Smooth muscle cell (in vitro differentiated cells): ENCODE measurements around the gene ASPSCR1. TPM values are rescaled to one million over a fixed set of nuclear protein-coding genes. Genes with fewer than 3 reads are reported as not detected.

Experiments used
- DNase-seq: peaks from one replicate; lab custom pipeline; 2025; ENCODE audit not compliant: unreplicated experiment; lab: John Stamatoyannopoulos, UW
- H2AFZ ChIP-seq: fragments of 200-600 bp; sonication (generic); 2 replicates; pipeline ENCODE4 v1.6.0; 2016; ENCODE audit warnings: antibody characterized with exemption, low read depth, mild to moderate bottlenecking
- H3F3A ChIP-seq: fragments of 200-600 bp; sonication (generic); 2 replicates; pipeline ENCODE4 v1.6.0; 2017; ENCODE audit warnings: antibody characterized with exemption, low read depth
- H3K27ac ChIP-seq: fragments of 200-600 bp; sonication (generic); 2 replicates; pipeline ENCODE4 v1.5.1; 2016; ENCODE audit warnings: low read depth, mild to moderate bottlenecking
- H3K27me3 ChIP-seq: fragments of 200-600 bp; sonication (generic); 2 replicates; pipeline ENCODE4 v1.6.1; 2016; ENCODE audit warnings: low read depth, mild to moderate bottlenecking
- H3K36me3 ChIP-seq: fragments of 200-600 bp; sonication (generic); 2 replicates; pipeline ENCODE4 v1.5.1; 2016; ENCODE audit warnings: low read depth
- H3K4me1 ChIP-seq: fragments of 200-600 bp; sonication (generic); 2 replicates; pipeline ENCODE4 v1.5.1; 2016; ENCODE audit warnings: low read depth
- H3K4me2 ChIP-seq: fragments of 200-600 bp; sonication (generic); 2 replicates; pipeline ENCODE4 v1.6.0; 2016; ENCODE audit warnings: mild to moderate bottlenecking
- H3K4me3 ChIP-seq: fragments of 200-600 bp; sonication (generic); 2 replicates; pipeline ENCODE4 v1.5.1; 2016; ENCODE audit warnings: mild to moderate bottlenecking
- H3K79me2 ChIP-seq: fragments of 200-600 bp; sonication (generic); 2 replicates; pipeline ENCODE4 v1.6.0; 2016; ENCODE audit warnings: low read depth, mild to moderate bottlenecking
- H3K9ac ChIP-seq: fragments of 200-600 bp; sonication (generic); 2 replicates; pipeline ENCODE4 v1.6.0; 2016; ENCODE audit warnings: low read depth
- H3K9me3 ChIP-seq: fragments of 200-600 bp; sonication (generic); replicated peaks from 2 replicates; pipeline ENCODE4 v1.5.1; 2016; ENCODE audit warnings: low read depth
- H4K20me1 ChIP-seq: fragments of 200-600 bp; sonication (generic); 2 replicates; pipeline ENCODE4 v1.6.0; 2016; ENCODE audit warnings: low read depth
- CTCF ChIP-seq: fragments of 200-600 bp; sonication (generic); IDR thresholded peaks from 2 replicates; pipeline ENCODE4 v1.5.1; 2017; ENCODE audit warnings: borderline replicate concordance, mild to moderate bottlenecking, antibody characterized with exemption; ENCODE audit not compliant: insufficient read depth, poor library complexity, severe bottlenecking
- WGBS: methylation state at CpG from one replicate; pipeline ENCODE4 v1.1.7; 2016; ENCODE audit warnings: low lambda C conversion rate; 5-methylcytosine and 5-hydroxymethylcytosine counted together
- polyA plus RNA-seq: library from polyadenylated mRNA; unstranded; fragments of >200 nt; fragmentation: Nextera tagmentation; extraction: Ambion mirVana; gene quantifications from 2 replicates; pipeline ENCODE4 v1.2.1, GENCODE V29; 2016
- total RNA-seq: library from RNA; depleted of rRNA; stranded (reverse); fragments of >200 nt; gene quantifications from 2 replicates; pipeline ENCODE4 v1.2.3, GENCODE V29; 2014

Gene ASPSCR1
- total and polyA plus RNA-seq, 2 experiments from 2014 or later, result 28.4 to 44.0 TPM

- no peaks in the 10 kb centered on the region for H3K36me3 ChIP-seq
- H3K9me3 ChIP-seq, result no peaks in the 10 kb centered on the region
- H3K27ac ChIP-seq, result no peak overlapping the region
- DNase-seq, result no peak
- 94% methylated on average over 30 of the region's 30 CpGs for WGBS
- peaks cover 12% of the 10 kb centered on the region for H4K20me1 ChIP-seq
- TF ChIP-seq CTCF, result no peak
- H3K4me2 ChIP-seq, result no peak overlapping the region
- H3F3A ChIP-seq, result no peaks in the 10 kb centered on the region
- peaks cover 20% of the 10 kb centered on the region for H3K4me1 ChIP-seq
- no peak overlapping the region for H3K4me3 ChIP-seq
- H3K79me2 ChIP-seq, result peaks cover 6% of the 10 kb centered on the region
- H3K9ac ChIP-seq, result no peak overlapping the region
- no peak overlapping the region for H2AFZ ChIP-seq
- H3K27me3 ChIP-seq, result no peaks in the 10 kb centered on the region
Measured at GRCh38 chr17:81996757-81997441, 19.5 kb downstream of the ASPSCR1 start.

- Histone ChIP-seq H4K20me1 (peaks cover 4% of the 10 kb centered on the region), H3K4me3 (no peak overlapping the region), H3K9ac (no peak overlapping the region), H3K9me3 (no peaks in the 10 kb centered on the region), H2AFZ (no peak overlapping the region), H3K4me2 (no peak overlapping the region), H3K36me3 (no peaks in the 10 kb centered on the region), H3F3A (peaks cover 11% of the 10 kb centered on the region), H3K27ac (no peak overlapping the region), H3K4me1 (peaks cover 9% of the 10 kb centered on the region), H3K79me2 (no peaks in the 10 kb centered on the region), H3K27me3 (no peaks in the 10 kb centered on the region)
- 92% methylated on average over 7 of the region's 7 CpGs for WGBS
- TF ChIP-seq CTCF, result no peak
- DNase-seq, result no peak
Measured at GRCh38 chr17:81998212-81998611, 20.8 kb downstream of the ASPSCR1 start.

GRCh38 chr17:81998691-81999438 is 21.4 kb downstream of the ASPSCR1 start:
- DNase-seq, result no peak
- TF ChIP-seq CTCF, result no peak
- 96% methylated on average over 14 of the region's 14 CpGs for WGBS

More at GRCh38 chr17:81998691-81999438, 21.4 kb downstream of the ASPSCR1 start:
- H3K27me3 ChIP-seq, result no peaks in the 10 kb centered on the region
- H4K20me1 ChIP-seq, result peaks cover 4% of the 10 kb centered on the region
- H2AFZ ChIP-seq, result no peak overlapping the region
- H3K4me2 ChIP-seq, result no peak overlapping the region
- H3K9me3 ChIP-seq, result no peaks in the 10 kb centered on the region
- H3K36me3 ChIP-seq, result no peaks in the 10 kb centered on the region
- no peak overlapping the region for H3K4me3 ChIP-seq
- H3K4me1 ChIP-seq, result peaks cover 3% of the 10 kb centered on the region
- no peaks in the 10 kb centered on the region for H3K79me2 ChIP-seq
- H3K9ac ChIP-seq, result no peak overlapping the region
- H3F3A ChIP-seq, result peaks cover 12% of the 10 kb centered on the region
- no peak overlapping the region for H3K27ac ChIP-seq
